Neural cell (in vitro differentiated cells): ENCODE results near the gene LRRC74A. TPM values are rescaled to one million over a fixed set of nuclear protein-coding genes. Genes with fewer than 3 reads are reported as not detected.

Source experiments
- H2AFZ ChIP-seq: fragments of 200-600, 300-800 bp; sonication (generic), shearing (Covaris generic); 2 replicates; pipeline ENCODE4 v1.6.0; 2014; ENCODE audit warnings: low read depth, mild to moderate bottlenecking, antibody characterized with exemption, low read length, moderate library complexity
- H3F3A ChIP-seq: fragments of 200-600 bp; shearing (Covaris generic); 2 replicates; pipeline ENCODE4 v1.6.1; 2016; ENCODE audit warnings: mild to moderate bottlenecking, moderate library complexity, mixed read lengths, antibody characterized with exemption, low read length; ENCODE audit not compliant: insufficient read depth, poor library complexity, severe bottlenecking
- H3K27ac ChIP-seq: fragments of 200-600, 300-800 bp; sonication (generic), shearing (Covaris generic); 2 replicates; pipeline ENCODE4 v1.5.1; 2014; ENCODE audit warnings: mild to moderate bottlenecking, low read length, moderate library complexity
- H3K27me3 ChIP-seq: fragments of 300-800, 200-600 bp; sonication (generic), shearing (Covaris generic); 2 replicates; pipeline ENCODE4 v1.6.0; 2014; ENCODE audit warnings: mild to moderate bottlenecking, low read depth, low read length, moderate library complexity; ENCODE audit not compliant: insufficient read depth
- H3K36me3 ChIP-seq: fragments of 300-800, 200-600 bp; sonication (generic), shearing (Covaris generic); 2 replicates; pipeline ENCODE4 v1.5.1; 2014; ENCODE audit warnings: mild to moderate bottlenecking, antibody characterized with exemption, low read length, moderate library complexity; ENCODE audit not compliant: insufficient read depth
- H3K4me2 ChIP-seq: fragments of 300-800, 200-600 bp; sonication (generic), shearing (Covaris generic); 2 replicates; pipeline ENCODE4 v1.6.0; 2014; ENCODE audit warnings: mild to moderate bottlenecking, low read length
- H3K4me3 ChIP-seq: fragments of 300-800, 200-600 bp; sonication (generic), shearing (Covaris generic); 2 replicates; pipeline ENCODE4 v1.5.1; 2014; ENCODE audit warnings: mild to moderate bottlenecking, low read length, moderate library complexity
- H3K79me2 ChIP-seq: fragments of 200-600 bp; shearing (Covaris generic); replicated peaks from 2 replicates; pipeline ENCODE4 v1.6.0; 2014; ENCODE audit warnings: mild to moderate bottlenecking, low read length, moderate library complexity; ENCODE audit not compliant: insufficient read depth
- H3K9ac ChIP-seq: fragments of 300-800, 200-600 bp; sonication (generic), shearing (Covaris generic); 2 replicates; pipeline ENCODE4 v1.6.1; 2016; ENCODE audit warnings: mild to moderate bottlenecking, low read length, mixed read lengths
- H3K9me2 ChIP-seq: fragments of 200-600 bp; shearing (Covaris generic); 2 replicates; pipeline ENCODE4 v1.6.1; 2016; ENCODE audit warnings: mild to moderate bottlenecking, low read length, mixed read lengths; ENCODE audit not compliant: insufficient read depth
- H3K9me3 ChIP-seq: fragments of 200-600, 300-800 bp; sonication (generic), shearing (Covaris generic); 2 replicates; pipeline ENCODE4 v1.6.1; 2016; ENCODE audit warnings: mild to moderate bottlenecking, mixed run types, low read length, moderate library complexity, mixed read lengths
- H4K20me1 ChIP-seq: fragments of 200-600 bp; shearing (Covaris generic); 2 replicates; pipeline ENCODE4 v1.6.1; 2016; ENCODE audit warnings: mild to moderate bottlenecking, mixed run types; ENCODE audit not compliant: insufficient read depth
- EP300 ChIP-seq: fragments of 450-650 bp; conservative IDR thresholded peaks from 2 replicates; pipeline ENCODE4 v1.6.1; 2014; ENCODE audit warnings: antibody characterized with exemption, mild to moderate bottlenecking, moderate library complexity; ENCODE audit not compliant: poor library complexity, severe bottlenecking
- EZH2 ChIP-seq: fragments of 200-600, 300-800 bp; shearing (Covaris generic), sonication (generic); IDR thresholded peaks from 2 replicates; pipeline ENCODE4 v1.6.1; 2014; ENCODE audit warnings: antibody characterized with exemption, low read length, borderline replicate concordance, mild to moderate bottlenecking; ENCODE audit not compliant: insufficient read depth, poor library complexity, severe bottlenecking
- MXI1 ChIP-seq: fragments of 450-650 bp; conservative IDR thresholded peaks from 2 replicates; pipeline ENCODE4 v1.6.1; 2014; ENCODE audit warnings: antibody characterized with exemption, mild to moderate bottlenecking; ENCODE audit not compliant: poor library complexity, severe bottlenecking
- POLR2AphosphoS5 ChIP-seq: IDR thresholded peaks from 2 replicates; pipeline ENCODE4 v1.6.1; 2012
- RAD21 ChIP-seq: fragments of 450-650 bp; conservative IDR thresholded peaks from 2 replicates; pipeline ENCODE4 v1.6.1; 2014; ENCODE audit warnings: antibody characterized with exemption, mild to moderate bottlenecking, moderate library complexity
- SMC3 ChIP-seq: fragments of 450-650 bp; conservative IDR thresholded peaks from 2 replicates; pipeline ENCODE4 v1.6.1; 2014; ENCODE audit warnings: antibody characterized with exemption, mild to moderate bottlenecking, moderate library complexity; ENCODE audit not compliant: poor library complexity
- TAF1 ChIP-seq: IDR thresholded peaks from 2 replicates; pipeline ENCODE4 v1.6.1; 2012; ENCODE audit warnings: low read depth
- polyA plus RNA-seq: library from polyadenylated mRNA; depleted of rRNA; stranded (reverse); fragments of >200 nt; gene quantifications from 2 replicates; pipeline ENCODE4 v1.2.3, GENCODE V29; 2014
- TF ChIP-seq, protein P1 (sequence below): IDR thresholded peaks from 2 replicates; pipeline ENCODE4 v1.6.1; 2012; ENCODE audit warnings: borderline replicate concordance
- TF ChIP-seq, protein P2 (sequence below): fragments of 450-650 bp; IDR thresholded peaks from 2 replicates; pipeline ENCODE4 v1.5.1; 2014; ENCODE audit warnings: antibody characterized with exemption, mild to moderate bottlenecking, moderate library complexity; ENCODE audit not compliant: poor library complexity, severe bottlenecking

Gene LRRC74A
- polyA plus RNA-seq, 1 donor from 2014 or later = not detected

DNA sequence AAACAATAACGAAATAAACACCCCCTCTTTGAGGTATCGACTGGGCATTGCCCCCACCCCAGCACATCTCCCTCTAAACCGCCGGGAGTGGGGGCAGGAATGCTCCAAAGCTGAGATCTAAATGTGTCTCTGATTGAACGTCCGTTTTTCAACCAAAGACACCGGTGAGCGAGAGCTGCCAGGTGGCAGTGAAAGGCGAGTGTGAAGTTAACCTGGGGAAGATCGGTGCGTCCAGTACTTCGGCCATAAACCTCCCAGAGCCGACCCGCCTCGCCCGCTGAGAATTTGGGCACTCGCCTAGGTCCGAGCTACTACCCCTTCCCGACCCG is 14.2 kb upstream of the LRRC74A start:
- TF ChIP-seq TAF1 (no peak), MXI1 (no peak), RAD21 (no peak), EP300 (no peak), EZH2 (no peak), POLR2AphosphoS5 (no peak), SMC3 (no peak)
- TF ChIP-seq, protein P1, sequence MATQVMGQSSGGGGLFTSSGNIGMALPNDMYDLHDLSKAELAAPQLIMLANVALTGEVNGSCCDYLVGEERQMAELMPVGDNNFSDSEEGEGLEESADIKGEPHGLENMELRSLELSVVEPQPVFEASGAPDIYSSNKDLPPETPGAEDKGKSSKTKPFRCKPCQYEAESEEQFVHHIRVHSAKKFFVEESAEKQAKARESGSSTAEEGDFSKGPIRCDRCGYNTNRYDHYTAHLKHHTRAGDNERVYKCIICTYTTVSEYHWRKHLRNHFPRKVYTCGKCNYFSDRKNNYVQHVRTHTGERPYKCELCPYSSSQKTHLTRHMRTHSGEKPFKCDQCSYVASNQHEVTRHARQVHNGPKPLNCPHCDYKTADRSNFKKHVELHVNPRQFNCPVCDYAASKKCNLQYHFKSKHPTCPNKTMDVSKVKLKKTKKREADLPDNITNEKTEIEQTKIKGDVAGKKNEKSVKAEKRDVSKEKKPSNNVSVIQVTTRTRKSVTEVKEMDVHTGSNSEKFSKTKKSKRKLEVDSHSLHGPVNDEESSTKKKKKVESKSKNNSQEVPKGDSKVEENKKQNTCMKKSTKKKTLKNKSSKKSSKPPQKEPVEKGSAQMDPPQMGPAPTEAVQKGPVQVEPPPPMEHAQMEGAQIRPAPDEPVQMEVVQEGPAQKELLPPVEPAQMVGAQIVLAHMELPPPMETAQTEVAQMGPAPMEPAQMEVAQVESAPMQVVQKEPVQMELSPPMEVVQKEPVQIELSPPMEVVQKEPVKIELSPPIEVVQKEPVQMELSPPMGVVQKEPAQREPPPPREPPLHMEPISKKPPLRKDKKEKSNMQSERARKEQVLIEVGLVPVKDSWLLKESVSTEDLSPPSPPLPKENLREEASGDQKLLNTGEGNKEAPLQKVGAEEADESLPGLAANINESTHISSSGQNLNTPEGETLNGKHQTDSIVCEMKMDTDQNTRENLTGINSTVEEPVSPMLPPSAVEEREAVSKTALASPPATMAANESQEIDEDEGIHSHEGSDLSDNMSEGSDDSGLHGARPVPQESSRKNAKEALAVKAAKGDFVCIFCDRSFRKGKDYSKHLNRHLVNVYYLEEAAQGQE = no peak
- TF ChIP-seq, protein P2, sequence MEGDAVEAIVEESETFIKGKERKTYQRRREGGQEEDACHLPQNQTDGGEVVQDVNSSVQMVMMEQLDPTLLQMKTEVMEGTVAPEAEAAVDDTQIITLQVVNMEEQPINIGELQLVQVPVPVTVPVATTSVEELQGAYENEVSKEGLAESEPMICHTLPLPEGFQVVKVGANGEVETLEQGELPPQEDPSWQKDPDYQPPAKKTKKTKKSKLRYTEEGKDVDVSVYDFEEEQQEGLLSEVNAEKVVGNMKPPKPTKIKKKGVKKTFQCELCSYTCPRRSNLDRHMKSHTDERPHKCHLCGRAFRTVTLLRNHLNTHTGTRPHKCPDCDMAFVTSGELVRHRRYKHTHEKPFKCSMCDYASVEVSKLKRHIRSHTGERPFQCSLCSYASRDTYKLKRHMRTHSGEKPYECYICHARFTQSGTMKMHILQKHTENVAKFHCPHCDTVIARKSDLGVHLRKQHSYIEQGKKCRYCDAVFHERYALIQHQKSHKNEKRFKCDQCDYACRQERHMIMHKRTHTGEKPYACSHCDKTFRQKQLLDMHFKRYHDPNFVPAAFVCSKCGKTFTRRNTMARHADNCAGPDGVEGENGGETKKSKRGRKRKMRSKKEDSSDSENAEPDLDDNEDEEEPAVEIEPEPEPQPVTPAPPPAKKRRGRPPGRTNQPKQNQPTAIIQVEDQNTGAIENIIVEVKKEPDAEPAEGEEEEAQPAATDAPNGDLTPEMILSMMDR = no peak
- H4K20me1 ChIP-seq = no peaks in the 10 kb centered on the region
- H3K4me3 ChIP-seq = peak overlapping the region; percentile 95
- H3K9ac ChIP-seq = peak overlapping the region; percentile 83
- H3K4me2 ChIP-seq = peak overlapping the region; percentile 65
- H3K27me3 ChIP-seq = no peaks in the 10 kb centered on the region
- H3K79me2 ChIP-seq = no peaks in the 10 kb centered on the region
- H3F3A ChIP-seq = no peaks in the 10 kb centered on the region
- no peaks in the 10 kb centered on the region for H3K36me3 ChIP-seq
- H2AFZ ChIP-seq = peak overlapping the region; percentile 46
- H3K27ac ChIP-seq = no peak overlapping the region
- no peaks in the 10 kb centered on the region for H3K9me2 ChIP-seq
- no peaks in the 10 kb centered on the region for H3K9me3 ChIP-seq

DNA sequence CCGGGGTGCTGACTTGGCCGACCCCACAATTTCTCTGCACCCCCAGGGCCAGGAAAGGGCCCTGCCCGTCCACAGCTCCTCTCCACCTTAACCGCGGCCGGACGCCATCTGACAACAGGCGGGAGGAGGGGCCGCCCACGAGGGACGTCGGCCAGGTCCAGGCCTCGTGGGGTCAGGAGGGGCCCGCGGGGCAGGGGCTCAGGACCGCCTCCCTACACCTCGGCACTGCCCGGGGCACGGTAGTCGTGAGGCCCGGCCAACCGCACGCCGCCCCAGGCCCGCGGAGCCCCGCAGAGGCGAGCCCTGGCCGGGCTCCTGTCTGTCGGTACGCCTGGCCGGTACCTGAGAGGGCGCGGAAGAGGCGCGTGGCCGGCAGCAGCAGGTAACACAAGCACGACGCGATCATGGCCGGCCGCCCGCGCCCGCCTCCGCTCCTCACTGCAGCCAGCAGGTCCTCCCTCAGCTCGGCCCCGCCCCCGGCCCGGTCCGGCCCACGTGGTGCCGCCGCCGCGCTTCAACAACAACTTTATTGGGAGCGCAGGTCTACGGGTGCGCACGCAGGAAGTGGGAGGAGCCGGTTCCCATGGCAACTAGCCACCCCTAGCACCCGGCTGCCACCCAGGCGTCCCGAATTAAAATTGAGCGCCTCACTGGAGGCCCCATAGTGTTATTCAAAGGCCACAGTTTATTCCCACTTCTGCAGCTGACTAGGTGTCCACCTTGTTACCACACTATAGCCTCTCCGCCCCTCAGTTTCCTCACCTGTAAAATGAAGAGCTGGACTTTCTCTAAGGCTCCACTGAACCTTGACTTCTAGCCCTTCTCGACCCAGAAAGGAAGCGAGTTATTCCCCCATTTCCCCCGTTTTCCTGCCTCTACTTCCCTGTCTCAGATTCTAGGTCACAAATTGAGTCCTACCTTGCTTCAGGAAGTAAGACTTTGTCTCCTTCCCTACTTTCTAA is 13.5 kb upstream of the LRRC74A start, which contains the start of gene ANGEL1:
ANGEL1 (minus strand) TSS at position 461 of the 962 bp plus-strand sequence; CDS start at position 406, 55 bp downstream.
- H3K27me3 ChIP-seq = no peaks in the 10 kb centered on the region
- peak within 1 kb of the TSS; percentile 67 for H2AFZ ChIP-seq
- H4K20me1 ChIP-seq = no peaks in the 10 kb centered on the region
- no peaks in the 10 kb centered on the region for H3K9me3 ChIP-seq
- H3K27ac ChIP-seq = no peak within 1 kb of the TSS
- H3K79me2 ChIP-seq = no peaks in the 10 kb centered on the region
- H3K9me2 ChIP-seq = no peaks in the 10 kb centered on the region
- H3K36me3 ChIP-seq = no peaks in the 10 kb centered on the region
- peak within 1 kb of the TSS; percentile 95 for H3K4me3 ChIP-seq
- H3F3A ChIP-seq = no peaks in the 10 kb centered on the region
- peak within 1 kb of the TSS; percentile 83 for H3K9ac ChIP-seq
- TF ChIP-seq MXI1 = peak; percentile 92
- no peak for TF ChIP-seq SMC3
- peak; percentile 15 for TF ChIP-seq RAD21
- TF ChIP-seq EP300 = peak; percentile 78
- TF ChIP-seq, protein P1 = peak; percentile 25
- TF ChIP-seq, protein P2 = peak; percentile 17
- TF ChIP-seq TAF1 = peak; percentile 59
- peak; percentile 90 for TF ChIP-seq POLR2AphosphoS5
- TF ChIP-seq EZH2 = no peak
- H3K4me2 ChIP-seq = peak within 1 kb of the TSS; percentile 65
